ENCODE measurements around the gene EFL1. TPM values are rescaled to one million over a fixed set of nuclear protein-coding genes. Genes with fewer than 3 reads are reported as not detected.
"Not testable (repeated sequence)": the region's sequence is repeated elsewhere in the genome, so short reads cannot be mapped to it uniquely, and the experiment has no call there.

The EFL1 gene
- 17.3 TPM for total RNA-seq

DNA sequence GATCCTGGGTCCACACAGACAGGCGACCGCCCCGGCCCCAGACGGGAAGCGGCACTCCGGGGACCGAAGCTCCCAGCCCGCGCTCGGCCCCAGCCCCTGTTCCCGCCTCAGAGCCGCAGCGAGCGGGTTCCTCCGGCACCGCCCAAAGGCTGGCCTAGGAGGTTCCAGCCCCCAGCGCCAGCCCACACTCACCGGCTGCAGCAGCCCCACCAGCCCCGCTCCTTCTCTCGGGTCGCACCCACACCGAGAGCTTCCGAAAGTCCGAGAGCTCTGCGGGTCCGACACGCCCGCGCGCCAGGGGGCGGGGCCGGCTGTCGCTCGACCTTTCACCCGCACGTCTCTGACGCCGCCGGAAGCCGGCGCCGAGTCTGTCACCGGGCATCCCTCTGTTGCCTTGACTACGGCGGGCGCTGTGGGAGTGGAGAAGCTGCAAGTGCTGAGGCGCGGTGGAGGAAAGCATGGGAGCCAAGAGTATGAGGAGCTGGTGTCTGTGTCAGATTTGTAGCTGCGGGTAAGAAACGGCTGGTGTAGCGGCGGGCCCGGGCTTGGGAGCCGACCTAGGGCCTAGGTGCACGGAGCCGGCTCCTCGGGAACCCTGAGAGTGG is at the start of gene EFL1, which contains the start of gene SAXO2:
Gene EFL1, minus strand, starts transcription at position 313 of the 605 bp plus-strand sequence. CDS start 956 bp downstream, outside the sequence.
Gene SAXO2, plus strand, starts transcription at position 397 of the 605 bp plus-strand sequence. Its CDS starts 62 bp downstream, at position 459.
- intact Hi-C loops (cut with DNase I), result loop anchor here (2.0 to 10.0 kb wide), 3 partner anchors 216 to 940 kb away; partner anchors contain the start of genes MEX3B, RPS17 and STARD5
- peak within 1 kb of the TSS; percentile 68 to 71 for H3K27ac ChIP-seq
- DNase-seq (ENCODE audit: low spot score in 2 of 2), result peak; percentile 77 to 96
- H3K9me3 ChIP-seq, result no peaks in the 10 kb centered on the region
- peak within 1 kb of the TSS; percentile 82 to 89 for H3K4me3 ChIP-seq
- H3K27me3 ChIP-seq, result no peaks in the 10 kb centered on the region
- peaks cover 2 to 18% of the 10 kb centered on the region in 2 donors for H3K4me1 ChIP-seq
- H3K36me3 ChIP-seq, result peaks cover 3 to 9% of the 10 kb centered on the region in 2 donors
- TF ChIP-seq, protein P1, sequence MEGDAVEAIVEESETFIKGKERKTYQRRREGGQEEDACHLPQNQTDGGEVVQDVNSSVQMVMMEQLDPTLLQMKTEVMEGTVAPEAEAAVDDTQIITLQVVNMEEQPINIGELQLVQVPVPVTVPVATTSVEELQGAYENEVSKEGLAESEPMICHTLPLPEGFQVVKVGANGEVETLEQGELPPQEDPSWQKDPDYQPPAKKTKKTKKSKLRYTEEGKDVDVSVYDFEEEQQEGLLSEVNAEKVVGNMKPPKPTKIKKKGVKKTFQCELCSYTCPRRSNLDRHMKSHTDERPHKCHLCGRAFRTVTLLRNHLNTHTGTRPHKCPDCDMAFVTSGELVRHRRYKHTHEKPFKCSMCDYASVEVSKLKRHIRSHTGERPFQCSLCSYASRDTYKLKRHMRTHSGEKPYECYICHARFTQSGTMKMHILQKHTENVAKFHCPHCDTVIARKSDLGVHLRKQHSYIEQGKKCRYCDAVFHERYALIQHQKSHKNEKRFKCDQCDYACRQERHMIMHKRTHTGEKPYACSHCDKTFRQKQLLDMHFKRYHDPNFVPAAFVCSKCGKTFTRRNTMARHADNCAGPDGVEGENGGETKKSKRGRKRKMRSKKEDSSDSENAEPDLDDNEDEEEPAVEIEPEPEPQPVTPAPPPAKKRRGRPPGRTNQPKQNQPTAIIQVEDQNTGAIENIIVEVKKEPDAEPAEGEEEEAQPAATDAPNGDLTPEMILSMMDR (IDR thresholded peaks at IDR 0.05), result no peak

DNA sequence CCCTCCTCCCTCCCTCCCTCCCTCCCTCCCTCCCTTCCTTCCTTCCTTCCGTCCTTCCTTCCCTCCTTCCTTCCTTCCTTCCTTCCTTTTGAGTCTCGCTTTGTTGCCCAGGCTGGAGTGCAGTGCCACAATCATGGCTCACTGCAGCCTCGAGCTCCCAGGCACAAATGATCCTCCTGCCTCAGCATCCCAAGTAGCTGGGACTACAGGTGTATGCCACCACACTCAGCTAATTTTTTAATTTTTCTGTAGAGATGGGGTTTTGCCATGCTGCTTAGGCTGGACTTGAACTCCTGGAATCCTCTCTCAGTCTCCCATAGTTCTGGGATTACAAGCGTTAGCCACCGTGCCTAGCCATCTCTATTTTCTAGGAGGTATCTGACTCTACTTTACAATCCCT is 48.8 kb upstream of the EFL1 start:
- DNase-seq (ENCODE audit: low spot score in 2 of 2), result peak in 1 of 2 donors; percentile 15
- H3K9me3 ChIP-seq; H3K4me3 ChIP-seq; H3K4me1 ChIP-seq; H3K27ac ChIP-seq; intact Hi-C loops (cut with DNase I); H3K27me3 ChIP-seq; H3K36me3 ChIP-seq: not testable (repeated sequence)

DNA sequence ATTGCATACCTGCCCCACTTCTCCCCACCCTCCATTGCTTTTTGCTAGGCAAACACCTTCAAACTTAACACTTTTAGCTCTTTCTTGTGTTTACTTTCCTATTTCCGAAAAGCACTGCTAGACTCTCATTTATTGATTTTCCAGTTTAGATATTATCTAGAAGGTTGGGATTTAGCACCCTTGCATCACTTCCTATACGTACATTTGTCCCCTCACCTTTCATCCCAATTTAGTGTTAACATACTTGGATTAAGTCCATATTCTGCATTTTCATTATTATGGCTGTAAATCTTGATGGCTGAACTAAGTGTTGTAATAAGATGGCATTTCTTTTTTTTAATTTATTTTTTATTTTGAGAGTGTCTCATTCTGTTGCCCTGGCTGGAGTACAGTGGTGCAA is 47.3 kb upstream of the EFL1 start:
- Histone ChIP-seq H3K9me3 (no peaks in the 10 kb centered on the region), H3K27me3 (no peaks in the 10 kb centered on the region), H3K4me3 (no peak overlapping the region), H3K27ac (no peak overlapping the region), H3K4me1 (no peaks in the 10 kb centered on the region), H3K36me3 (no peaks in the 10 kb centered on the region)
- TF ChIP-seq, protein P1 (IDR thresholded peaks at IDR 0.05), result no peak
- no peak for DNase-seq (ENCODE audit: low spot score in 2 of 2)
- intact Hi-C loops (cut with DNase I), result no loop called here

DNA sequence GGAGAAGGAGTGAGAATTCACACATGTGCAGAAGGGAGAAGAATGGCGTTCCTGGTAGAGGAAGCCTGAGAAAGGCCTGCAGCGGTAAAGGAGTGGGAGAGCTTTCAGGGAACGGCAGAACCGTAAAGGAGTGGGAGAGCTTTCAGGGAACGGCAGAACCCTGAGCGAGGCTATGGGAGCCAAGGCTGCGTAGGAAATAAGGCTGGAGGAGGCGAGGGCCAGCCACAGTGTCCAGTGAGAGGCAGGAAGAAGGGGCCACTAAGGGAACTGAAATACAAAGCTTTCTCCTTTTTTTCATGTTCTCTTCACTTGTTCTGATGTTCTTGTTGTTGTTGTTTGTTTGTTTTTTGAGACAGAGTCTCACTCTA is 45.2 kb upstream of the EFL1 start:
- Histone ChIP-seq H3K4me3 (no peak overlapping the region), H3K9me3 (no peaks in the 10 kb centered on the region), H3K27ac (no peak overlapping the region), H3K36me3 (no peaks in the 10 kb centered on the region), H3K27me3 (no peaks in the 10 kb centered on the region), H3K4me1 (no peaks in the 10 kb centered on the region)
- TF ChIP-seq, protein P1 (IDR thresholded peaks at IDR 0.05), result no peak
- no peak for DNase-seq (ENCODE audit: low spot score in 2 of 2)
- intact Hi-C loops (cut with DNase I), result no loop called here

DNA sequence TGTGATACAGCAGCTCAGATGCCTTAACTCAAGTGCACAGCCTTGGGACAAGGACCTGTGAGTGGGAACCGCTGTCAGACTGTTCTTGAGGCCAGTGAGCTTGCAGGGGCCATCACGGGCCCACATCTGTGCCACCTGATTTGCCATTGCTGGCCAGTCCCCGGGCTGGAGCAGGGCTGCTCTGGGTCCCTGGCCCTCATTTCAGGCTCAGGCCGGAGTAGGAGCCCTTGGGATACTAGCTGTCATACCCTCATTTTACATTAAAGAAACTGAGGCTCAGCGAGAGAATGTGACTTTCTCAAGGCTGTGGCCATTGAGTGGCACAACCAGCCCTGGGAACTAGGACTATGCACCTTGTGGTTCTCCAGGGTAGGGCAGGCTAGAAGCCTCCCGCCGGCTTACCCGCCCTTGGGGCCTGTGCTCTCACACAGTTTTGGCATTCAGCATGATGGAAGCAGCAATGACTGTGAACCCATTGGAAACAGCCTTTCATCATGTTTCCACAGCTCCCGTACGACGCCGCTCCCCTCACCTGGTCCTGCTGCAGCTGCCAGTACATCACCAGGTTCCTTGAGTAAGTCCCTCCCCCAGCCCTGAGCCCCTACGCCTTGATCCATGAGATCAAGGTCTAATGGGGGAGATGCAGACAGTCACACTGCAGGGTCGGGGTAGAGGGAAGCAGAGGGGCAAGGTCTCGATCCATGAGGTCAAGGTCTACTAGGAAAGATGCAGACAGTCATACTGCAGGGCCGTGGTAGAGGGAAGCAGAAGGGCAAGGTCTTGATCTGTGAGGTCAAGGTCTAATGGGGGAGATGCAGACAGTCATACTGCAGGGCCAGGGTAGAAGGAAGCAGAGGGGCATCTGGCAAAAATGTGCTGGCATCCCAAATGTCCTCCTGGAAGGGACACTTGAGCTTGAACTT is 44.5 kb upstream of the EFL1 start:
- Histone ChIP-seq H3K36me3 (no peaks in the 10 kb centered on the region), H3K27ac (no peak overlapping the region), H3K4me1 (no peaks in the 10 kb centered on the region), H3K9me3 (no peaks in the 10 kb centered on the region), H3K27me3 (no peaks in the 10 kb centered on the region), H3K4me3 (no peak overlapping the region)
- DNase-seq (ENCODE audit: low spot score in 2 of 2), result peak in 1 of 2 donors; percentile 33
- TF ChIP-seq, protein P1 (IDR thresholded peaks at IDR 0.05), result no peak
- intact Hi-C loops (cut with DNase I), result no loop called here

DNA sequence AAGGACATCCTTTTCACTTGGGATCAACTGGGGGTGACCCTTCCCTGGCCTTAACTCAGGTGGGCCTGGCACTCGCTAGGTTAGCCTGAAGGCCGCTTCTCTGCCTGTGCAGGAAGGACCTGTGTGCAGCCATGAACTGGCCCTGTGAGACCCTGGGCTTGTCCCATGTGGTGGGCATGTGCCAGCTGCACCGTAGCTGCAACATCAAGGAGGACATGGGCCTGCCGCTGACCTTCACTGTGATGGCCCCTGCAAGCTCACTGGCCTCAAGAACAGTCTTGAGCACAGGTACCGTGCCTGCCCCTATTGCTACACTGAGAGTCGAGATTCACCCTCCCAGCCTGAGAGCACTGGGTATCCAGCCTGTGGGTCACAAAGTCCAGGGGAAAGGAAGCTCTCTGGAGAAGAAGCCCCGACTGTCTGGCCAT is 43.1 kb upstream of the EFL1 start:
- intact Hi-C loops (cut with DNase I), result no loop called here
- Histone ChIP-seq H3K4me1 (no peaks in the 10 kb centered on the region), H3K4me3 (no peak overlapping the region), H3K9me3 (no peaks in the 10 kb centered on the region), H3K27me3 (no peaks in the 10 kb centered on the region), H3K27ac (no peak overlapping the region), H3K36me3 (no peaks in the 10 kb centered on the region)
- peak in 1 of 2 donors; percentile 13 for DNase-seq (ENCODE audit: low spot score in 2 of 2)
- TF ChIP-seq, protein P1 (IDR thresholded peaks at IDR 0.05), result no peak
